OCI-LY7 (cell line): ENCODE results near the gene ACKR1. TPM values are rescaled to one million over a fixed set of nuclear protein-coding genes. Genes with fewer than 3 reads are reported as not detected.

ENCODE experiments used
- BruUV-seq: library from RNA; stranded (reverse); fragments of 400-500 nt; replicated peaks from 2 replicates; lab custom pipeline; 2021; lab: Mats Ljungman, UMichigan
- CTCF ChIA-PET: fragments of 300-600 bp; sonication (Branson Sonifier 250); formaldehyde crosslinking; loops from one replicate; lab custom pipeline; 2022; ENCODE audit warnings: antibody characterized with exemption; ENCODE audit not compliant: unreplicated experiment; lab: Charles Lee
- POLR2A ChIA-PET: fragments of 300-600 bp; sonication (Branson Sonifier 250); formaldehyde crosslinking; loops from one replicate; lab custom pipeline; 2022; ENCODE audit warnings: antibody characterized with exemption; lab: Charles Lee
- DNase-seq: peaks from one replicate; pipeline ENCODE4 v3.0.0-alpha.2; 2015; ENCODE audit warnings: low spot score
- H2AFZ ChIP-seq: fragments of 200-600 bp; sonication (generic), shearing (Covaris generic); 2 replicates; pipeline ENCODE4 v1.6.1; 2014; ENCODE audit warnings: mild to moderate bottlenecking, antibody characterized with exemption, low read length, moderate library complexity
- H3K27ac ChIP-seq: fragments of 200-600 bp; sonication (generic); 2 replicates; pipeline ENCODE4 v1.5.1; 2014; ENCODE audit warnings: mixed run types, low read depth, mild to moderate bottlenecking, moderate library complexity, low read length, inconsistent platforms; ENCODE audit not compliant: poor library complexity, severe bottlenecking
- H3K36me3 ChIP-seq: fragments of 200-600 bp; sonication (generic); 2 replicates; pipeline ENCODE4 v1.6.1; 2014; ENCODE audit warnings: mild to moderate bottlenecking, antibody characterized with exemption, low read length, moderate library complexity, mixed read lengths; ENCODE audit not compliant: insufficient read depth
- H3K4me1 ChIP-seq: fragments of 200-600 bp; sonication (generic); 2 replicates; pipeline ENCODE4 v1.5.1; 2014; ENCODE audit warnings: mild to moderate bottlenecking, low read length; ENCODE audit not compliant: insufficient read depth, poor library complexity, severe bottlenecking
- H3K4me2 ChIP-seq: fragments of 200-600 bp; sonication (generic); 2 replicates; pipeline ENCODE4 v1.6.1; 2014; ENCODE audit warnings: mild to moderate bottlenecking, low read length
- H3K4me3 ChIP-seq: fragments of 200-600 bp; sonication (generic); 2 replicates; pipeline ENCODE4 v1.5.1; 2014; ENCODE audit warnings: mild to moderate bottlenecking, low read depth, low read length; ENCODE audit not compliant: poor library complexity, severe bottlenecking
- H3K79me2 ChIP-seq: fragments of 200-600 bp; sonication (generic); 2 replicates; pipeline ENCODE4 v1.6.1; 2016; ENCODE audit warnings: low read depth, mild to moderate bottlenecking, low read length, moderate library complexity, mixed read lengths; ENCODE audit not compliant: insufficient read depth
- H3K9me2 ChIP-seq: fragments of 200-600 bp; sonication (generic); 2 replicates; pipeline ENCODE4 v1.6.1; 2016; ENCODE audit warnings: mild to moderate bottlenecking, low read length, mixed read lengths; ENCODE audit not compliant: insufficient read depth
- H3K9me3 ChIP-seq: fragments of 200-600 bp; sonication (generic); 2 replicates; pipeline ENCODE4 v1.6.1; 2014; ENCODE audit warnings: mild to moderate bottlenecking, mixed run types, low read length, mixed read lengths
- H4K20me1 ChIP-seq: fragments of 200-600 bp; sonication (generic); 2 replicates; pipeline ENCODE4 v1.6.1; 2014; ENCODE audit warnings: mild to moderate bottlenecking, antibody characterized with exemption, low read length, moderate library complexity, mixed read lengths; ENCODE audit not compliant: insufficient read depth
- CTCF ChIP-seq: fragments of 200-600 bp; sonication (generic); conservative IDR thresholded peaks from 2 replicates; pipeline ENCODE4 v1.5.1; 2014; ENCODE audit warnings: mild to moderate bottlenecking, antibody characterized with exemption, low read length, moderate library complexity, mixed read lengths
- EZH2phosphoT487 ChIP-seq: fragments of 200-600 bp; sonication (generic); IDR thresholded peaks from 2 replicates; pipeline ENCODE4 v1.6.1; 2018; ENCODE audit warnings: low read depth, borderline replicate concordance, mild to moderate bottlenecking, mixed run types, antibody characterized with exemption, low read length, moderate library complexity, mixed read lengths
- intact Hi-C: fragments of 100-400 bp; cut with micrococcal nuclease; formaldehyde crosslinking; loops from one replicate; pipeline ENCODE4 v1.10.0; 2022; ENCODE audit not compliant: unreplicated experiment
- total RNA-seq, 2 experiments: library from RNA; depleted of rRNA in 1 of 2; stranded (reverse); fragments of >200 nt in 1 of 2; shearing (Covaris generic) in 1 of 2; gene quantifications; 2 replicates each; pipeline ENCODE4 v1.2.3, GENCODE V29; 2014 to 2022

The ACKR1 gene
- total RNA-seq, 2 experiments from 2014 or later, result not detected

DNA sequence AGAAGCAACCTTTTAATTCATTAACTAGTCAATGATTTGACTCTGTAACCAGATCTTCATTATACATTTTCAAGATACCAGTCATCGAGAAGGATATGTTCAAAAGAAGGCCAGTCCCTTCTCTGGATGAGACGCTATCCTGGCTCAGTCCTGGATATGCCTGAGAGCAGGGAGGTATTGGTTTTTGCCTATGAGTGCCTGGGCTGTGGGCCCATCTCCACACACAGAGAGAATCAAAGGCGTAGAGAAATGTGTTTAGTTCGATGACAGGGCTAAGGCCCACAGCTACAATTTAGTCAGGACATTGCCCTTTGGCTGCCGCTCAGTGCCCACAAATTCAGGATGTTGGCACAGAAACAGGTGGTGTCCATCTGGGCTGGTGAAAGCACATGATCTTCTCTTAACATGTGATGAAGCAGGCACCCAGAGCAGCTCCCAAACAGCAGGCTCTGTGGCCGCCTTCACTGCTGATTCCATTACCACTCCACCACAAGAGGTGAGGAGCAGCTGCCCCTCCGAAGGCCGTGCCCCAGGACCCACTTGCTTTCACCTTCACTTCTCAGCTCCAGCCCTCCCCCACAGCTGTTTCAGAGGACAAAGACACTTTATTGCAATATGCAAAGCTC, 24.7 kb downstream of the ACKR1 start:
- no peak overlapping the region for H3K4me3 ChIP-seq
- CTCF ChIA-PET, result no interaction called here
- no peak for DNase-seq
- no peak overlapping the region for H2AFZ ChIP-seq
- no peak overlapping the region for H3K27ac ChIP-seq
- H3K9me2 ChIP-seq, result no peaks in the 10 kb centered on the region
- no peaks in the 10 kb centered on the region for H3K4me1 ChIP-seq
- POLR2A ChIA-PET, result interaction anchor here (0.6 kb wide), 1 partner anchor 10 kb away, joined by 3 read pairs; no protein-coding TSS in a partner anchor
- TF ChIP-seq EZH2phosphoT487 (no peak), CTCF (no peak)
- no peaks in the 10 kb centered on the region for H3K79me2 ChIP-seq
- no TSS peak for BruUV-seq
- H3K9me3 ChIP-seq, result no peaks in the 10 kb centered on the region
- intact Hi-C loops, result no loop called here
- H3K36me3 ChIP-seq, result no peaks in the 10 kb centered on the region
- no peak overlapping the region for H3K4me2 ChIP-seq
- H4K20me1 ChIP-seq, result no peaks in the 10 kb centered on the region

GRCh38 chr1:159229896-159230295, 25.2 kb downstream of the ACKR1 start:
- H3K36me3 ChIP-seq, result no peaks in the 10 kb centered on the region
- H3K4me3 ChIP-seq, result no peak overlapping the region
- H3K27ac ChIP-seq, result no peak overlapping the region
- POLR2A ChIA-PET, result no interaction called here
- no peak overlapping the region for H3K4me2 ChIP-seq
- CTCF ChIA-PET, result no interaction called here
- no TSS peak for BruUV-seq
- no peak for DNase-seq
- TF ChIP-seq CTCF, result no peak
- no peak for TF ChIP-seq EZH2phosphoT487
- no peak overlapping the region for H2AFZ ChIP-seq
- no peaks in the 10 kb centered on the region for H4K20me1 ChIP-seq
- no peaks in the 10 kb centered on the region for H3K9me3 ChIP-seq
- H3K9me2 ChIP-seq, result no peaks in the 10 kb centered on the region
- no peaks in the 10 kb centered on the region for H3K79me2 ChIP-seq
- intact Hi-C loops, result no loop called here
- no peaks in the 10 kb centered on the region for H3K4me1 ChIP-seq

DNA sequence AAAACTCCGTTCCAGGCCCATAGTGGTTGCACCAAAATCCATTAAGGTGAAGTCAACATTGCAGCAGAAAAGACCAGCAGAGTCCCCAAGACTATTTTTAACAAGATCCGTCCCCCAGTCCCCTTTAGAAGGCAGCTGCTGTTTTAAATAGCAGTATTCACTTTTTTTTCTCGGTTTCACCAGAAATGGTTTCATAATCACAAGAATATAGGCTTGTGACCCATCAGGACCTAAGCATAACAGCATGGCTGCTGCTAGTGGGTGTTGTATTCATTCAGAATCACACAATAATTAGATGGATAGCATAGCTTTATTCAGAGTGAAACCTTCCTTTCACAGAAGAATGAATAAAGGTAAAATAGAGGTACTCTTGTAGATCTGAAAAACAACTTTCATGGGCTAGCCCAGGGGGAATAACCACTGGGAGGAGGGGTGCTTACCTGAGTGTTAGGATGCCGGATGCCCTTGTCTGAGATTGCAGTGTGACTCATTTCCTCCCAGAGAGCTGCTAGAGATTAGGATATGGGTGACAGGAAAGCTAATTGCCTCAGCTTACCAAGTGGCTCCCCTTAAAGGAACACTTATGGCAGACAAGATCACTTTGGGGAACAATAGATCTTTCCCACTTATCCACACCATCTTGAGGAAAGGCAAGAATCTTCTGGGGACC, 35.0 kb downstream of the ACKR1 start:
- POLR2A ChIA-PET, result no interaction called here
- no peak overlapping the region for H2AFZ ChIP-seq
- no peak for DNase-seq
- H3K4me1 ChIP-seq, result no peaks in the 10 kb centered on the region
- no peaks in the 10 kb centered on the region for H3K79me2 ChIP-seq
- no peak overlapping the region for H3K4me2 ChIP-seq
- H3K4me3 ChIP-seq, result no peak overlapping the region
- H3K36me3 ChIP-seq, result no peaks in the 10 kb centered on the region
- no TSS peak for BruUV-seq
- H3K9me2 ChIP-seq, result no peaks in the 10 kb centered on the region
- CTCF ChIA-PET, result no interaction called here
- no peak overlapping the region for H3K27ac ChIP-seq
- no peaks in the 10 kb centered on the region for H4K20me1 ChIP-seq
- no peak for TF ChIP-seq CTCF
- no peak for TF ChIP-seq EZH2phosphoT487
- H3K9me3 ChIP-seq, result no peaks in the 10 kb centered on the region
- intact Hi-C loops, result no loop called here
